Loucy (cell line): ENCODE measurements around the gene TTC13.

Experiments
- H2AFZ ChIP-seq: fragments of 200-600 bp; sonication (generic); 2 replicates; pipeline ENCODE4 v1.6.0; 2016; ENCODE audit warnings: antibody characterized with exemption, mild to moderate bottlenecking, low read length, moderate library complexity
- H3F3A ChIP-seq: fragments of 200-600 bp; 2 replicates; pipeline ENCODE4 v1.6.0; 2016; ENCODE audit warnings: antibody characterized with exemption, low read depth, mild to moderate bottlenecking
- H3K27me3 ChIP-seq: fragments of 200-600 bp; sonication (generic); 2 replicates; pipeline ENCODE4 v1.6.1; 2014; ENCODE audit warnings: low read length, mild to moderate bottlenecking; ENCODE audit not compliant: insufficient read depth, poor library complexity, severe bottlenecking
- H3K36me3 ChIP-seq: fragments of 200-600 bp; sonication (generic); 2 replicates; pipeline ENCODE4 v1.6.1; 2016; ENCODE audit warnings: low read length; ENCODE audit not compliant: insufficient read depth
- H3K4me1 ChIP-seq: fragments of 200-600 bp; sonication (generic); 2 replicates; pipeline ENCODE4 v1.5.1; 2014; ENCODE audit warnings: low read length, mild to moderate bottlenecking; ENCODE audit not compliant: insufficient read depth, poor library complexity, severe bottlenecking
- H3K4me2 ChIP-seq: fragments of 200-600 bp; sonication (generic); 2 replicates; pipeline ENCODE4 v1.6.0; 2014; ENCODE audit warnings: antibody characterized with exemption, low read length, low read depth, mild to moderate bottlenecking; ENCODE audit not compliant: poor library complexity, severe bottlenecking
- H3K4me3 ChIP-seq: fragments of 200-600 bp; sonication (generic); 2 replicates; pipeline ENCODE4 v1.5.1; 2014; ENCODE audit warnings: low read length, mild to moderate bottlenecking, mixed read lengths; ENCODE audit not compliant: poor library complexity, severe bottlenecking
- H3K79me2 ChIP-seq: fragments of 200-600 bp; sonication (generic); 2 replicates; pipeline ENCODE4 v1.6.1; 2014; ENCODE audit warnings: low read length; ENCODE audit not compliant: insufficient read depth
- H3K9ac ChIP-seq: fragments of 200-600 bp; sonication (generic); 2 replicates; pipeline ENCODE4 v1.6.0; 2014; ENCODE audit warnings: mild to moderate bottlenecking, low read depth, low read length, moderate library complexity; ENCODE audit not compliant: poor library complexity, severe bottlenecking
- H3K9me2 ChIP-seq: fragments of 200-600 bp; sonication (generic); replicated peaks from 2 replicates; pipeline ENCODE4 v1.6.1; 2016; ENCODE audit warnings: low read depth, low read length, mixed read lengths
- H3K9me3 ChIP-seq: fragments of 200-600 bp; sonication (generic); 2 replicates; pipeline ENCODE4 v1.6.1; 2014; ENCODE audit warnings: mild to moderate bottlenecking, antibody characterized with exemption, low read length, low read depth; ENCODE audit not compliant: insufficient read depth
- H4K20me1 ChIP-seq: fragments of 200-600 bp; sonication (generic); 2 replicates; pipeline ENCODE4 v1.6.0; 2014; ENCODE audit warnings: antibody characterized with exemption, low read length, mild to moderate bottlenecking; ENCODE audit not compliant: insufficient read depth, poor library complexity, severe bottlenecking
- CTCF ChIP-seq: fragments of 200-600 bp; sonication (generic); conservative IDR thresholded peaks from 2 replicates; pipeline ENCODE4 v1.5.1; 2014; ENCODE audit warnings: mild to moderate bottlenecking, antibody characterized with exemption, low read length
- EZH2phosphoT487 ChIP-seq: fragments of 200-600 bp; IDR thresholded peaks from 2 replicates; pipeline ENCODE4 v1.6.1; 2018; ENCODE audit warnings: antibody characterized with exemption, mild to moderate bottlenecking, moderate library complexity, borderline replicate concordance

The TTC13 gene

GRCh38 chr1:230937371-230937770 is 41.3 kb downstream of the TTC13 start:
- no peaks in the 10 kb centered on the region for H3K9me2 ChIP-seq
- H3K36me3 ChIP-seq: no peaks in the 10 kb centered on the region
- H3K4me1 ChIP-seq: no peaks in the 10 kb centered on the region
- no peak overlapping the region for H3K9ac ChIP-seq
- H4K20me1 ChIP-seq: no peaks in the 10 kb centered on the region
- TF ChIP-seq CTCF: no peak
- TF ChIP-seq EZH2phosphoT487: no peak
- no peaks in the 10 kb centered on the region for H3K27me3 ChIP-seq
- H3F3A ChIP-seq: no peaks in the 10 kb centered on the region
- no peaks in the 10 kb centered on the region for H3K9me3 ChIP-seq
- no peak overlapping the region for H2AFZ ChIP-seq
- H3K4me2 ChIP-seq: no peak overlapping the region
- H3K79me2 ChIP-seq: no peaks in the 10 kb centered on the region
- H3K4me3 ChIP-seq: no peak overlapping the region

- H2AFZ ChIP-seq: no peak overlapping the region
- H3F3A ChIP-seq: no peaks in the 10 kb centered on the region
These were observed 42.2 kb downstream of the TTC13 start for GRCh38 chr1:230936475-230936874.

GRCh38 chr1:230935852-230936251 is 42.8 kb downstream of the TTC13 start:
- H3K9ac ChIP-seq: no peak overlapping the region
- no peak overlapping the region for H3K4me3 ChIP-seq
- 0 out of 2 replicates have a peak, but pooled peaks cover 2% of the 10 kb centered on the region for H3K36me3 ChIP-seq
- H3K4me2 ChIP-seq: no peak overlapping the region
- no peaks in the 10 kb centered on the region for H3K4me1 ChIP-seq
- TF ChIP-seq CTCF (no peak), EZH2phosphoT487 (no peak)
- no peaks in the 10 kb centered on the region for H3K79me2 ChIP-seq
- no peak overlapping the region for H2AFZ ChIP-seq
- H3K9me3 ChIP-seq: no peaks in the 10 kb centered on the region
- H3F3A ChIP-seq: no peaks in the 10 kb centered on the region
- H4K20me1 ChIP-seq: no peaks in the 10 kb centered on the region
- H3K27me3 ChIP-seq: no peaks in the 10 kb centered on the region
- H3K9me2 ChIP-seq: no peaks in the 10 kb centered on the region

More at GRCh38 chr1:230936475-230936874, 42.2 kb downstream of the TTC13 start:
- Histone ChIP-seq H3K36me3 (no peaks in the 10 kb centered on the region), H3K4me1 (no peaks in the 10 kb centered on the region), H3K27me3 (no peaks in the 10 kb centered on the region), H3K9me3 (no peaks in the 10 kb centered on the region), H3K9ac (no peak overlapping the region), H3K79me2 (no peaks in the 10 kb centered on the region), H3K9me2 (no peaks in the 10 kb centered on the region), H3K4me3 (no peak overlapping the region), H3K4me2 (no peak overlapping the region), H4K20me1 (no peaks in the 10 kb centered on the region)
- TF ChIP-seq EZH2phosphoT487: no peak
- TF ChIP-seq CTCF: no peak
